ENCODE measurements around the gene EPG5.

EPG5 gene

GRCh38 chr18:45967007-45967706 is at the start of gene EPG5:
EPG5 (minus strand) TSS chr18:45967329; CDS start chr18:45967239, 90 bp downstream.
- H3K4me3 ChIP-seq (ENCODE audit: low read depth, low read length): peak within 1 kb of the TSS; percentile 68
- TF ChIP-seq CTCF (IDR thresholded peaks at IDR 0.05; ENCODE audit: control insufficient read depth, extremely low read depth, insufficient read depth): no peak
- peak; percentile 94 for DNase-seq (ENCODE audit: low read depth)

- TF ChIP-seq CTCF (IDR thresholded peaks at IDR 0.05; ENCODE audit: control insufficient read depth, extremely low read depth, insufficient read depth): no peak
- DNase-seq (ENCODE audit: low read depth): no peak
- H3K4me3 ChIP-seq (ENCODE audit: low read depth, low read length): no peak overlapping the region
These were observed 46.5 kb upstream of the EPG5 start for GRCh38 chr18:46013484-46014189.

DNA sequence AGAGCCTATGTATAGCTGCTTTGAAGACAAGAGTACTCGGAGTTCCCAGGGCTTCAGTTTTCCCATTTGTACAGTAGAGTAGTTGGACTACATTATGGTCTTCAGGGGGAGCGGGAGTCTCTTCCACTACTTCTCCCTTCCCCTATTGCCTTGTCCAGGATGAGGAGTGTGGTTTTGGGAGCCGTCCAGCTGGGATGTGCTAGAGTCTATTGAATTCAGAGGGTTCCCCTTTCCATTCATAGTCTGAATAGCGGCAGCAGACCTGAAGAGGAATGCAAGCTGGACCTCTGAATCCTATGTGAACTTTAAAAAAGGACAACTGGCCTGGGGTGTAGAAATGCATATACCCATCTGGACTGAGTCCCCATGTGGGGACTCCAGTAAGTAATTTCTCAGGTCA is 43.5 kb upstream of the EPG5 start:
- H3K4me3 ChIP-seq (ENCODE audit: low read depth, low read length): no peak overlapping the region
- TF ChIP-seq CTCF (IDR thresholded peaks at IDR 0.05; ENCODE audit: control insufficient read depth, extremely low read depth, insufficient read depth): no peak
- no peak for DNase-seq (ENCODE audit: low read depth)

- no peak for TF ChIP-seq CTCF (IDR thresholded peaks at IDR 0.05; ENCODE audit: control insufficient read depth, extremely low read depth, insufficient read depth)
- no peak for DNase-seq (ENCODE audit: low read depth)
- H3K4me3 ChIP-seq (ENCODE audit: low read depth, low read length): no peak overlapping the region
These were observed 42.9 kb upstream of the EPG5 start for GRCh38 chr18:46010050-46010449.

GRCh38 chr18:46009125-46009840 is 42.2 kb upstream of the EPG5 start:
- no peak for TF ChIP-seq CTCF (IDR thresholded peaks at IDR 0.05; ENCODE audit: control insufficient read depth, extremely low read depth, insufficient read depth)
- no peak for DNase-seq (ENCODE audit: low read depth)
- H3K4me3 ChIP-seq (ENCODE audit: low read depth, low read length): no peak overlapping the region

GRCh38 chr18:46008531-46008930 is 41.4 kb upstream of the EPG5 start:
- H3K4me3 ChIP-seq (ENCODE audit: low read depth, low read length): no peak overlapping the region
- no peak for DNase-seq (ENCODE audit: low read depth)
- TF ChIP-seq CTCF (IDR thresholded peaks at IDR 0.05; ENCODE audit: control insufficient read depth, extremely low read depth, insufficient read depth): no peak
